Endothelial cell of umbilical vein (primary cell): ENCODE results near the gene EPN2. TPM values are rescaled to one million over a fixed set of nuclear protein-coding genes. Genes with fewer than 3 reads are reported as not detected.

ENCODE experiments used
- BruUV-seq: library from RNA; stranded (reverse); fragments of 400-500 nt; replicated peaks from 2 replicates; lab custom pipeline; 2021; lab: Mats Ljungman, UMichigan
- CTCF ChIA-PET: fragments of 300-600, 350-600 bp; sonication (Branson Sonifier 250); formaldehyde crosslinking; loops from one replicate; lab custom pipeline; 2021; ENCODE audit warnings: antibody characterized with exemption, inconsistent platforms; lab: Charles Lee
- POLR2A ChIA-PET: fragments of 300-600, 350-600 bp; sonication (Branson Sonifier 250); formaldehyde crosslinking; loops from one replicate; lab custom pipeline; 2021; ENCODE audit warnings: antibody characterized with exemption, inconsistent platforms; lab: Charles Lee
- DNase-seq: peaks from one replicate; pipeline ENCODE4 v3.0.0-alpha.2; 2011; ENCODE audit warnings: low read depth, low spot score
- FAIRE-seq: peaks from 2 replicates; lab custom pipeline; 2011; peaks lifted over from hg19 to GRCh38; lab: Jason Lieb, UNC
- H2AFZ ChIP-seq: 2 replicates; pipeline ENCODE4 v1.6.0; 2012; ENCODE audit warnings: low read depth, low read length, control low read depth, inconsistent platforms
- H3K27ac ChIP-seq: 2 replicates; pipeline ENCODE4 v1.5.1; 2011; ENCODE audit warnings: low read depth, mild to moderate bottlenecking, control low read depth, low read length, moderate library complexity; ENCODE audit not compliant: insufficient read depth
- H3K27me3 ChIP-seq, 2 experiments: 2 replicates each; pipeline versions ENCODE4 v1.6.0 to v1.6.1; 2011; ENCODE audit warnings: low read length in 2 of 2, mixed read lengths in 1 of 2; ENCODE audit not compliant: control insufficient read depth in 2 of 2, insufficient read depth in 2 of 2
- H3K36me3 ChIP-seq, 2 experiments: 2 replicates in 1 of 2; 3 replicates in 1 of 2; pipeline ENCODE4 v1.5.1; 2011; ENCODE audit warnings: low read length in 2 of 2, mild to moderate bottlenecking in 1 of 2, moderate library complexity in 1 of 2; ENCODE audit not compliant: control insufficient read depth in 2 of 2, insufficient read depth in 2 of 2; ENCODE audit errors: extremely low read depth in 1 of 2
- H3K4me1 ChIP-seq: 3 replicates; pipeline ENCODE4 v1.5.1; 2011; ENCODE audit warnings: mild to moderate bottlenecking, low read length; ENCODE audit not compliant: control insufficient read depth, insufficient read depth; ENCODE audit errors: extremely low read depth
- H3K4me2 ChIP-seq: 2 replicates; pipeline ENCODE4 v1.6.1; 2011; ENCODE audit warnings: low read length, control low read depth, mixed read lengths; ENCODE audit not compliant: insufficient read depth
- H3K4me3 ChIP-seq, 3 experiments: fragments of 200-600 bp in 1 of 3; sonication (generic), shearing (Covaris generic) in 1 of 3; replicated peaks in 1 of 3; 2 replicates each; pipeline ENCODE4 v1.5.1; 2011 to 2016; ENCODE audit warnings: control low read depth in 3 of 3, low read length in 3 of 3, mild to moderate bottlenecking in 2 of 3, inconsistent platforms in 1 of 3, low read depth in 1 of 3, moderate library complexity in 1 of 3; ENCODE audit not compliant: insufficient read depth in 1 of 3
- H3K79me2 ChIP-seq: 2 replicates; pipeline ENCODE4 v1.6.0; 2012; ENCODE audit warnings: low read length, inconsistent platforms; ENCODE audit not compliant: control insufficient read depth, insufficient read depth
- H3K9ac ChIP-seq: replicated peaks from 2 replicates; pipeline ENCODE3; 2011; ENCODE audit warnings: low read length, control low read depth; ENCODE audit not compliant: insufficient read depth; ENCODE audit errors: extremely low read depth
- H3K9me1 ChIP-seq: replicated peaks from 3 replicates; pipeline ENCODE4 v1.6.0; 2011; ENCODE audit warnings: mild to moderate bottlenecking, low read length; ENCODE audit not compliant: control insufficient read depth, insufficient read depth; ENCODE audit errors: extremely low read depth
- H3K9me3 ChIP-seq: replicated peaks from 2 replicates; pipeline ENCODE4 v1.5.1; 2012; ENCODE audit warnings: low read length, inconsistent platforms; ENCODE audit not compliant: control insufficient read depth, insufficient read depth
- H4K20me1 ChIP-seq: replicated peaks from 2 replicates; pipeline ENCODE3; 2011; ENCODE audit warnings: mild to moderate bottlenecking, low read length; ENCODE audit not compliant: control insufficient read depth, insufficient read depth; ENCODE audit errors: extremely low read depth
- EZH2 ChIP-seq: IDR thresholded peaks from 2 replicates; pipeline ENCODE4 v1.6.1; 2012; ENCODE audit warnings: borderline replicate concordance, low read depth, mild to moderate bottlenecking, moderate library complexity, low read length, inconsistent platforms; ENCODE audit not compliant: severe bottlenecking
- FOS ChIP-seq: IDR thresholded peaks from 2 replicates; pipeline ENCODE4 v1.6.1; 2011; ENCODE audit warnings: mild to moderate bottlenecking, low read length, moderate library complexity, borderline replicate concordance; ENCODE audit not compliant: insufficient read depth
- POLR2A ChIP-seq: IDR thresholded peaks from 2 replicates; pipeline ENCODE4 v1.6.1; 2012; ENCODE audit warnings: low read depth, mild to moderate bottlenecking, control low read depth, low read length
- POLR2AphosphoS5 ChIP-seq: IDR thresholded peaks from 2 replicates; pipeline ENCODE4 v1.6.1; 2012; ENCODE audit warnings: low read depth, mild to moderate bottlenecking, control low read depth, low read length, moderate library complexity; ENCODE audit not compliant: insufficient read depth
- dilution Hi-C: fragments of 300-500 bp; cut with MboI; formaldehyde crosslinking; loops from one replicate; pipeline ENCODE4 v1.15.0; 2019; ENCODE audit warnings: low sequenced_read_pairs; ENCODE audit not compliant: extremely low pct_ligation_motif_present
- intact Hi-C: fragments of 100-400 bp; cut with micrococcal nuclease; formaldehyde crosslinking; loops from one replicate; pipeline ENCODE4 v1.10.0; 2022
- polyA plus RNA-seq, 4 experiments: library from polyadenylated mRNA; depleted of rRNA in 3 of 4; stranded (reverse) in 3 of 4; unstranded in 1 of 4; fragments of >200 nt; gene quantifications; 2 replicates each; pipeline versions ENCODE4 v1.2.1 to v1.2.3, GENCODE V29; 2011 to 2012; ENCODE audit warnings: missing spikeins in 1 of 4
- total RNA-seq: library from RNA; stranded (reverse); gene quantifications from 2 replicates; pipeline ENCODE4 v1.2.3, GENCODE V29; 2021
- TF ChIP-seq, protein P1 (sequence below), 2 donors: IDR thresholded peaks; 1 replicate in 1 of 2; 2 replicates in 1 of 2; pipeline ENCODE4 v1.5.1; 2011; ENCODE audit warnings: low read length in 2 of 2, mild to moderate bottlenecking in 2 of 2, moderate library complexity in 2 of 2, control low read depth in 1 of 2, inconsistent platforms in 1 of 2, low read depth in 1 of 2; ENCODE audit not compliant: insufficient read depth in 1 of 2; ENCODE audit errors: extremely low read depth in 1 of 2

Gene EPN2
- total and polyA plus RNA-seq, 2 donors (not counting 3 experiments of a cell fraction or from before 2014, with no cell fraction given): 40.3 to 70.5 TPM

GRCh38 chr17:19274893-19275292 is 37.7 kb downstream of the EPN2 start:
- Histone ChIP-seq H3K27me3 (no peaks in the 10 kb centered on the region), H3K36me3 (peaks cover 2 to 6% of the 10 kb centered on the region in 2 experiments), H3K4me1 (no peaks in the 10 kb centered on the region), H3K27ac (no peak overlapping the region), H4K20me1 (no peaks in the 10 kb centered on the region), H3K4me2 (no peak overlapping the region), H2AFZ (no peak overlapping the region), H3K9me3 (no peaks in the 10 kb centered on the region), H3K4me3 (no peak overlapping the region), H3K9me1 (no peaks in the 10 kb centered on the region), H3K9ac (no peak overlapping the region), H3K79me2 (peaks cover 31% of the 10 kb centered on the region)
- ChIA-PET CTCF (no interaction called here), POLR2A (no interaction called here)
- TF ChIP-seq FOS (no peak), POLR2A (no peak), POLR2AphosphoS5 (no peak), EZH2 (no peak)
- TF ChIP-seq, protein P1, sequence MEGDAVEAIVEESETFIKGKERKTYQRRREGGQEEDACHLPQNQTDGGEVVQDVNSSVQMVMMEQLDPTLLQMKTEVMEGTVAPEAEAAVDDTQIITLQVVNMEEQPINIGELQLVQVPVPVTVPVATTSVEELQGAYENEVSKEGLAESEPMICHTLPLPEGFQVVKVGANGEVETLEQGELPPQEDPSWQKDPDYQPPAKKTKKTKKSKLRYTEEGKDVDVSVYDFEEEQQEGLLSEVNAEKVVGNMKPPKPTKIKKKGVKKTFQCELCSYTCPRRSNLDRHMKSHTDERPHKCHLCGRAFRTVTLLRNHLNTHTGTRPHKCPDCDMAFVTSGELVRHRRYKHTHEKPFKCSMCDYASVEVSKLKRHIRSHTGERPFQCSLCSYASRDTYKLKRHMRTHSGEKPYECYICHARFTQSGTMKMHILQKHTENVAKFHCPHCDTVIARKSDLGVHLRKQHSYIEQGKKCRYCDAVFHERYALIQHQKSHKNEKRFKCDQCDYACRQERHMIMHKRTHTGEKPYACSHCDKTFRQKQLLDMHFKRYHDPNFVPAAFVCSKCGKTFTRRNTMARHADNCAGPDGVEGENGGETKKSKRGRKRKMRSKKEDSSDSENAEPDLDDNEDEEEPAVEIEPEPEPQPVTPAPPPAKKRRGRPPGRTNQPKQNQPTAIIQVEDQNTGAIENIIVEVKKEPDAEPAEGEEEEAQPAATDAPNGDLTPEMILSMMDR (IDR thresholded peaks at IDR 0.05; ENCODE audit: extremely low read depth in 1 of 2, insufficient read depth in 1 of 2, low read depth in 1 of 2, low read length in 2 of 2): no peak
- BruUV-seq: no TSS peak
- dilution Hi-C loops: no loop called here
- DNase-seq (no peak), FAIRE-seq (no peak)
- intact Hi-C loops: loop anchor here (1.0 kb wide), 1 partner anchor 12 kb away; no protein-coding TSS in a partner anchor
